ENCODE results near the gene CHCHD3.

The CHCHD3 gene

DNA sequence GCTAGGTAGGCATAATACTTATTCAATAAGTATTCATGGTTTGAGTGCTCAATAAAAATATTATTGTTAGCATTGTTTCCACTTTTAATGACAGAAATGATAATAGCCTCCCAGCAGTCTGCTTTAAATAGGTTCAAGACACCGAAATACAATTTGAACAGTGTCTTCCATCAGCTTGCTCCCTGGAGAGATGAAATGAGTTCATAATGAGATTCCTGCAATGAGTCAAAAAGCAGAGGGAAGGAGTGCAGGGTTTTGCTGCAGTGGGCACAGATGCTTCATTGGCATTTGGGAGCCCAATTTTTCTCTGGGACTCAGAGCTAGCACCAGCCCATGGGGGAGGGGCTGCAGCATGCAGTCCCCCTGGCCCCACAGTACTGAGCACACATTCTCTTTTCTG is 32.6 kb upstream of the CHCHD3 start:
- no peak for TF ChIP-seq SIN3A (IDR thresholded peaks at IDR 0.05; ENCODE audit: borderline replicate concordance, insufficient read depth, low read length)
- TF ChIP-seq, protein P1, sequence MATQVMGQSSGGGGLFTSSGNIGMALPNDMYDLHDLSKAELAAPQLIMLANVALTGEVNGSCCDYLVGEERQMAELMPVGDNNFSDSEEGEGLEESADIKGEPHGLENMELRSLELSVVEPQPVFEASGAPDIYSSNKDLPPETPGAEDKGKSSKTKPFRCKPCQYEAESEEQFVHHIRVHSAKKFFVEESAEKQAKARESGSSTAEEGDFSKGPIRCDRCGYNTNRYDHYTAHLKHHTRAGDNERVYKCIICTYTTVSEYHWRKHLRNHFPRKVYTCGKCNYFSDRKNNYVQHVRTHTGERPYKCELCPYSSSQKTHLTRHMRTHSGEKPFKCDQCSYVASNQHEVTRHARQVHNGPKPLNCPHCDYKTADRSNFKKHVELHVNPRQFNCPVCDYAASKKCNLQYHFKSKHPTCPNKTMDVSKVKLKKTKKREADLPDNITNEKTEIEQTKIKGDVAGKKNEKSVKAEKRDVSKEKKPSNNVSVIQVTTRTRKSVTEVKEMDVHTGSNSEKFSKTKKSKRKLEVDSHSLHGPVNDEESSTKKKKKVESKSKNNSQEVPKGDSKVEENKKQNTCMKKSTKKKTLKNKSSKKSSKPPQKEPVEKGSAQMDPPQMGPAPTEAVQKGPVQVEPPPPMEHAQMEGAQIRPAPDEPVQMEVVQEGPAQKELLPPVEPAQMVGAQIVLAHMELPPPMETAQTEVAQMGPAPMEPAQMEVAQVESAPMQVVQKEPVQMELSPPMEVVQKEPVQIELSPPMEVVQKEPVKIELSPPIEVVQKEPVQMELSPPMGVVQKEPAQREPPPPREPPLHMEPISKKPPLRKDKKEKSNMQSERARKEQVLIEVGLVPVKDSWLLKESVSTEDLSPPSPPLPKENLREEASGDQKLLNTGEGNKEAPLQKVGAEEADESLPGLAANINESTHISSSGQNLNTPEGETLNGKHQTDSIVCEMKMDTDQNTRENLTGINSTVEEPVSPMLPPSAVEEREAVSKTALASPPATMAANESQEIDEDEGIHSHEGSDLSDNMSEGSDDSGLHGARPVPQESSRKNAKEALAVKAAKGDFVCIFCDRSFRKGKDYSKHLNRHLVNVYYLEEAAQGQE (IDR thresholded peaks at IDR 0.05; ENCODE audit: insufficient read depth in 1 of 2, low read depth in 2 of 2, low read length in 2 of 2) = no peak
- TF ChIP-seq POLR2AphosphoS5 (IDR thresholded peaks at IDR 0.05; ENCODE audit: low read depth, low read length) = no peak
- no peak for TF ChIP-seq FOXP2 (optimal IDR thresholded peaks at IDR 0.05; ENCODE audit: borderline replicate concordance, extremely low read depth, extremely low read length, insufficient read depth)
- TF ChIP-seq TAF1 (IDR thresholded peaks at IDR 0.05; ENCODE audit: borderline replicate concordance, insufficient read depth, low read length) = no peak

DNA sequence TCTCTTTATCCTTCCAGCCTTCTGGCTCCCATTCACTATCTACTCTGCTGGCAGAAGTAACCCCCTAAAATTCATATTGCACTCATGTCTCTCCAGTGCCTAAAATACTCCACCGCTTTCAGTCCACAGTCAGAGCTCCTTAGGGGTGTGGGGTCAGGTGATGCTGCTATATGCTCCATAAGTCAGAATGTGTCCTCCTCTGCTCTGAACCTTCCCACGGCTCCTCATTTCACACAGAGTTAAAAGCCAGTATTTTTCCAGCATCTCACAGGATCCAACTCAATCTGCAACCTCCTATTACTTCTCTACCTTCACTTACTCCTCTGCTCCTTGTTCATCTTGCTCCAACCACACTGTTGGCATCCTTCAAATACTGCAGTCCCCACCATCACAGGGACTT is 31.1 kb upstream of the CHCHD3 start:
- TF ChIP-seq POLR2AphosphoS5 (IDR thresholded peaks at IDR 0.05; ENCODE audit: low read depth, low read length) = no peak
- TF ChIP-seq, protein P1 (IDR thresholded peaks at IDR 0.05; ENCODE audit: insufficient read depth in 1 of 2, low read depth in 2 of 2, low read length in 2 of 2) = no peak
- no peak for TF ChIP-seq SIN3A (IDR thresholded peaks at IDR 0.05; ENCODE audit: borderline replicate concordance, insufficient read depth, low read length)
- TF ChIP-seq FOXP2 (optimal IDR thresholded peaks at IDR 0.05; ENCODE audit: borderline replicate concordance, extremely low read depth, extremely low read length, insufficient read depth) = no peak
- TF ChIP-seq TAF1 (IDR thresholded peaks at IDR 0.05; ENCODE audit: borderline replicate concordance, insufficient read depth, low read length) = no peak

DNA sequence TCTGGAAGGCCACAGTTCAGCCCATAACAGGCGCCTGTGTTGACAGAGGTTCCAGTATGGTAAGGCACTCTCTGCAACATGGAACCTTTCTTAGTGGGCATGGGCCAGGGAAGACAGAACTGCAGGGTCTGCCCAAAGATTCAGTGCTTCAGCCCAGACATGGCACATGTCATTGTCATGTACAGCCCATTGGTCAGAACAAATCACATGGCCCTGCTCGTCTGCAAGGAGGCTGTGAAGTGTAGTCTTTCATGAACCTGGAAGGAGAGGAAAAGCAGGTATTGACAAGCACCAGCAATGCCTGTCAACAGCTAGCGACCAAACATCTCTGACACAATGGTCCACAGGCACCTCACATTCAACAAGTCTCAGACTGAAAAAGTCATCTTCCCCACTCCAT is 30.4 kb upstream of the CHCHD3 start:
- TF ChIP-seq TAF1 (IDR thresholded peaks at IDR 0.05; ENCODE audit: borderline replicate concordance, insufficient read depth, low read length) (no peak), POLR2AphosphoS5 (IDR thresholded peaks at IDR 0.05; ENCODE audit: low read depth, low read length) (no peak), FOXP2 (optimal IDR thresholded peaks at IDR 0.05; ENCODE audit: borderline replicate concordance, extremely low read depth, extremely low read length, insufficient read depth) (no peak), SIN3A (IDR thresholded peaks at IDR 0.05; ENCODE audit: borderline replicate concordance, insufficient read depth, low read length) (no peak)
- TF ChIP-seq, protein P1 (IDR thresholded peaks at IDR 0.05; ENCODE audit: insufficient read depth in 1 of 2, low read depth in 2 of 2, low read length in 2 of 2) = no peak

DNA sequence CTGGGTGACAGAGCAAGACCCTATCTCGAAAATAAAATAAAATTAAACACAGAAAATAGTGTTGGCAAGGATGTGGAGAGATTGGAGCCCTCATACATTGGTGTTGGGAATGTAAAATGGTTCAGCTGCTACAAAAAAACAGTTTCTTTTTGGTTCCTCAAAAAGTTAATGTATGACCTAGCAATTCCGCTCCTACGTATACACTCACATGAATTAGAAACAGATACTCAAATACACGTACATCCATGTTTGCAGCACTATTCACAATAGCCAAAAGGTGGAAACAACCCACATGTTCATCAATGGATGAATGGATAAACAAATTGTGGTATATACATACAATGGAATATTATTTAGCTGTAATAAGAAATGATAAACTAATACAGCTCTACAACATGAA is 28.4 kb upstream of the CHCHD3 start:
- TF ChIP-seq TAF1 (IDR thresholded peaks at IDR 0.05; ENCODE audit: borderline replicate concordance, insufficient read depth, low read length) (no peak), SIN3A (IDR thresholded peaks at IDR 0.05; ENCODE audit: borderline replicate concordance, insufficient read depth, low read length) (no peak), POLR2AphosphoS5 (IDR thresholded peaks at IDR 0.05; ENCODE audit: low read depth, low read length) (no peak), FOXP2 (optimal IDR thresholded peaks at IDR 0.05; ENCODE audit: borderline replicate concordance, extremely low read depth, extremely low read length, insufficient read depth) (no peak)
- TF ChIP-seq, protein P1 (IDR thresholded peaks at IDR 0.05; ENCODE audit: insufficient read depth in 1 of 2, low read depth in 2 of 2, low read length in 2 of 2) = no peak

DNA sequence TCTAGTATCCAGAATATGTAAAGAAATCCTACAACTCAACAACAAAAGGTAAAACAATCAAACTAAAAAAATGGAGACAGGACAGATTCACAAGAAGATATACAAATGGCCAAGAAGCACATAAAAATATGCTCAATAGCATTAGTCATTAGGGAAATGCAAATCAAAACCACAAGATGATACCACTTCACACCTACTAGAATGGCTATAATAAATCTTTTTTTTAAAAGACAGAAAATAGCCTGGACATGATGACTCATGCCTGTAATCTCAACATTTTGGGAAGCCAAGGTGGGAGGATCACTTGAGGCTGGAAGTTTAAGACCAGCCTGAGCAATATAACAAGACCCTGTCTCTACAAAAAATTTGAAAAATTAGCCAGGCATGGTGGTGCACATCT is 27.9 kb upstream of the CHCHD3 start:
- TF ChIP-seq TAF1 (IDR thresholded peaks at IDR 0.05; ENCODE audit: borderline replicate concordance, insufficient read depth, low read length) (no peak), SIN3A (IDR thresholded peaks at IDR 0.05; ENCODE audit: borderline replicate concordance, insufficient read depth, low read length) (no peak), FOXP2 (optimal IDR thresholded peaks at IDR 0.05; ENCODE audit: borderline replicate concordance, extremely low read depth, extremely low read length, insufficient read depth) (no peak), POLR2AphosphoS5 (IDR thresholded peaks at IDR 0.05; ENCODE audit: low read depth, low read length) (no peak)
- TF ChIP-seq, protein P1 (IDR thresholded peaks at IDR 0.05; ENCODE audit: insufficient read depth in 1 of 2, low read depth in 2 of 2, low read length in 2 of 2) = no peak
